T-helper 17 cell (primary cell): ENCODE results near the gene XRCC2. TPM values are rescaled to one million over a fixed set of nuclear protein-coding genes. Genes with fewer than 3 reads are reported as not detected.

Experiments used
- ATAC-seq: fragments of 150-1000 bp; cut with Tn5 transposase; 2 replicates; pipeline ENCODE4 v1.10.0; 2021; ENCODE audit warnings: mild to moderate bottlenecking, moderate library complexity
- DNase-seq, 3 donors: peaks; one replicate each; pipeline versions ENCODE4 v3.0.0 to v3.0.0-alpha.2; 2020 to 2021
- H3K9me3 ChIP-seq: one replicate; pipeline ENCODE4 v1.7.0; 2013; ENCODE audit warnings: low read length, mild to moderate bottlenecking; ENCODE audit not compliant: control insufficient read depth, poor library complexity, severe bottlenecking
- H3K27ac Mint-ChIP-seq: one replicate; pipeline ENCODE4 v1.8.0; 2022; ENCODE audit warnings: mild to moderate bottlenecking, moderate library complexity, mixed read lengths
- H3K27me3 Mint-ChIP-seq: one replicate; pipeline ENCODE4 v1.8.0; 2022; ENCODE audit warnings: mixed read lengths
- H3K36me3 Mint-ChIP-seq: one replicate; pipeline ENCODE4 v1.8.0; 2022; ENCODE audit warnings: low read depth, mixed read lengths
- H3K4me1 Mint-ChIP-seq: one replicate; pipeline ENCODE4 v1.8.0; 2022; ENCODE audit warnings: mild to moderate bottlenecking, mixed read lengths
- H3K4me3 Mint-ChIP-seq: one replicate; pipeline ENCODE4 v1.8.0; 2022; ENCODE audit warnings: mild to moderate bottlenecking, moderate library complexity, mixed read lengths
- total RNA-seq, 4 donors: library from RNA in 2 of 4; stranded (reverse) in 2 of 4; gene quantifications; one replicate each; pipeline ENCODE4 v1.2.3 and lab custom pipeline; 2022 to 2026

The XRCC2 gene
- total RNA-seq, 2 donors from 2014 or later, result 0.25 to 0.50 TPM

DNA sequence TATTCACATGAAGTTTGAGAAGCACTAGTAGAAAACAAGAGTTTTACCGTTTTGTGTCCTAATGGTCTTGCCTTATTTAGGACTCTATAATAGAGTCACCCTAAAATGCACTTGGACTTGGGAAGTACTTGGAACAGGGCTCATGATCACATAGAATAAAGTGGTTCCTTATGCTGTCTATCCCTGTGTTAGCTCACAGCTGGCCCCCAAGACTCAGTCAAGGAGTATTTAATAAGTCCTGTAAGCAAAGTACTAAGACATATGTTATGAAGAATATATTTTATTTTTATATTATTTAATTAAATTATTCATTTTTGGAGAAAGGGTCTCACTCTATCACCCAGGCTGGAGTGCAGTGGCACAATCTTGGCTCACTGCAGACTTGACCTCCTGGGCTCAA, 54.5 kb downstream of the XRCC2 start:
- no peak for DNase-seq
- Mint-ChIP-seq H3K27me3 (peaks cover 5% of the 10 kb centered on the region), H3K36me3 (no peaks in the 10 kb centered on the region), H3K27ac (no peak overlapping the region), H3K4me3 (no peak overlapping the region), H3K4me1 (no peaks in the 10 kb centered on the region)
- H3K9me3 ChIP-seq, result no peaks in the 10 kb centered on the region
- ATAC-seq, result no peak

DNA sequence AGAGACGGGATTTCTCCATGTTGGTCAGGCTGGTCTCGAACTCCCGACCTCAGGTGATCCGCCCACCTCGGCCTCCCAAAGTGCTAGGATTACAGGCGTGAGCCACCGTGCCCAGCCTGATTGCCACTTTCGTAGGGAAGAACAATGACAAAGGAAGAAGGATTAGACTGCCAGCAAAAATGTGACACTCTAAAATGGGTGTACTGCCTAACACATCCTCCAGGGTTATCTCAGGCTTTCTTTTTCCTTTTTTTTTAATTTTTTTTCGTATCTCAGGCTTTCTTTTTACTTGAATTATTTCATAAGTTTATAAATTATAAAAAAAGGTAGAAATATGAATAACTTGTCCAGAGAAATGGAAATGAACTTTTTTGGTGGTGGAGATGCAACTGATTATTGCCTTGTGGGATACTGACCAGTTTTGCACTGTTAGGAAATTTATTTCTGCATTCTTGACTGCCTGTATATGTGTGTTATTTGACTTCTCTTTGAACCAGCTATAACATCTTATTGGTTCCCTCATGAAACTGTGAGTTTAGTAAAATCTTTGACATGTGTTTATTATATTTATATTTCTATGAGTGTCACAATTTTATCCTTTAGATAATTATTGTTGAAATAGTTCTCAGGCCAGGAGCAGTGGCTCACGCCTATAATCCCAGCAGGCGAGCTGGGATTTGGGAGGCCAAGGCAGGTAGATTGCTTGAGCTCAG, 56.8 kb downstream of the XRCC2 start:
- no peaks in the 10 kb centered on the region for H3K4me1 Mint-ChIP-seq
- H3K4me3 Mint-ChIP-seq, result no peak overlapping the region

DNA sequence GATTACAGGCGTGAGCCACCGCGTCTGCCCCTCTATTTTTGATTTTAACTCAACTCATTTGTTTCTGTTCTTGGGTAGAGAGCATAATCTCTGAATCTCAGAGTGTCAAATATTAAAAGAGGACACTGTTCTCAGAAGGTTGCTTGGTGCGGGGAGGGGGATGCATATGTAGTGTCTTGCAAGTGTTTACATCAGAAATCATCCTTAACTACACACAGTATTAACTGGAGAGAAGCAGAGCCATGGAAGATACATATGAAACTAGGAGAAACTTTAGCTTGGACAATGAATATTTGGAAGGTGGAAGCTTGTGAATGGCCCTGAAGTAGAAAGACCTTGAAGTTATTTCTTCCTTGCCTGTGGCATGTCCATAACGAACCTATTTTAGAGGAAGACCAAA, 57.5 kb downstream of the XRCC2 start:
- no peak overlapping the region for H3K27ac Mint-ChIP-seq
- no peaks in the 10 kb centered on the region for H3K4me1 Mint-ChIP-seq
- ATAC-seq, result no peak
- no peaks in the 10 kb centered on the region for H3K36me3 Mint-ChIP-seq
- H3K27me3 Mint-ChIP-seq, result no peaks in the 10 kb centered on the region
- no peaks in the 10 kb centered on the region for H3K9me3 ChIP-seq
- H3K4me3 Mint-ChIP-seq, result no peak overlapping the region
- no peak for DNase-seq

More for the DNA sequence above, 56.8 kb downstream of the XRCC2 start:
- Mint-ChIP-seq H3K27me3 (peaks cover 2% of the 10 kb centered on the region), H3K27ac (no peak overlapping the region), H3K36me3 (no peaks in the 10 kb centered on the region)
- no peak for ATAC-seq
- H3K9me3 ChIP-seq, result no peaks in the 10 kb centered on the region
- no peak for DNase-seq

DNA sequence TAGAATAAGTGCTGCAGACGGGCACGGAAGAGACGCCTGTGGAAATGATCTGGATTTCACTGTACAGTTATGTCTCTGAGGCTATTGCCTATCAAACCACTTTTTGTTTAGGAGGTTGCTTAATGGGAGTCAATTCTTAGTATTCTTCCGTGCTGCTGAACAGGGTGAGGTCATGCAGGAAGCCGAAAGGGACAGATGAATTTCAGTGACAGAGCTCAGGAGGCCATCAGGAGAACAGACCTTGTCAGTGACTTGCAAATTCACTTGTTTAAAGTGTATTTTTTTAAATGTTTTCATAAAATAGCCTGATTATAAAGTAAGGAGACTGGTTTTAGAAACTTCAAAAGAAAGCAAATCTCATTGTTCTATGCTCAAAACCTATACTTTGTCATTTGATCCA, 58.9 kb downstream of the XRCC2 start:
- H3K36me3 Mint-ChIP-seq, result no peaks in the 10 kb centered on the region
- H3K27ac Mint-ChIP-seq, result no peak overlapping the region
- H3K4me1 Mint-ChIP-seq, result no peaks in the 10 kb centered on the region
- H3K4me3 Mint-ChIP-seq, result no peak overlapping the region
- no peak for ATAC-seq
- H3K9me3 ChIP-seq, result no peaks in the 10 kb centered on the region
- H3K27me3 Mint-ChIP-seq, result no peaks in the 10 kb centered on the region
- DNase-seq, result no peak

DNA sequence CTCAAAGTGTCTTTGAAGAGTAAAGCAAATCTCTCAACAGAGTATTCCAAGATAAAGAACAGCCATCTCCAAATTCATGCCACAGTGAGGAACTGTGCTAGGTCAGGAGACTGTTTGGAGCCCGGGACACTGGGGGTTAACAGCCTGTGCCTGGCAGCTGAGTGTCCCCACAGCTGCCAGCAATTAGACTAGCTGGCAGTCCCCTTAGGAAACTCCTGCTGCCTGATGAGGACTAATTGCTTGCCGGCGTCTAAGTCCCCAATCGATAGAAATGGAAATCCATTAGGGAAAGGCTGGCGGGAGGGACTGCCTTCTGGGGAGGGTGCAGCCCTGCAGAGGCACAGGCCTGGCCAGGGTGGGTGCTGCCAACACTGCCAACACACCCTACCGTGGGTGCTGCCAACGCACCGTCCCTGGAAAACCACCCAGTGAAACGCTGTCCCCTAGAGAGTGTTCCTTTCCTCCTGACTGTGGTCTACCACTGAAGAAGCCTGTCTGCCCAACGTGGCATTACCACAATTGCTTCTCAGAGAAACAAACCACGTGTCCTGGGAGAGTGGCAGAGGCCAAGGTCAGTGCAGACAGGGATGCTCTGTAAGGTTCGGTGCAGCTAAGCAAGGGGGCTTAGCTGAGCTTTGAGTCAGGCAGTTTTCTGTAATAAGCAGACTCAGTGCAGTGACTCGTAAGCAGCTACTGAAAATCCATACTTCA, 60.8 kb downstream of the XRCC2 start:
- DNase-seq (no peak), ATAC-seq (no peak)
- H3K27ac Mint-ChIP-seq, result no peak overlapping the region
- no peak overlapping the region for H3K4me3 Mint-ChIP-seq
- H3K4me1 Mint-ChIP-seq, result no peaks in the 10 kb centered on the region
- H3K27me3 Mint-ChIP-seq, result no peaks in the 10 kb centered on the region
- H3K36me3 Mint-ChIP-seq, result no peaks in the 10 kb centered on the region
- no peaks in the 10 kb centered on the region for H3K9me3 ChIP-seq

DNA sequence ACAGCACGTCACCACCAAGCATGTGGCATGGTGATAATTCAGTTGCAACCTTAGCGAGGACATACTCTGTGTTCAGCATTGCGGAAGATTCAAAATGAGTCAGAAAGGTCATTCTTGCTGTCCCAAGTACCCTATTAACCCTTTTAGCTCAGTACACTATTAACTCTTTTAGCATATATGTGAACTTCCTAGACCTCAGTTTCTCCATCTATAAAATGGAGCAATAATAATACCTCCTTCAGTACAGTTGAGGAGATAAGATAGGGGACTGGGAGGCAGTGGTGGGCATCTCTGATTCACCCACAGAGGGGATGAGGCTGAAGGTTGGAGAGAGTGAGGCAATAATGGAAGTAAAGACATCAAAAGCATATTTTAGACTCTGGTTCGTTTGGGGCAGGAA, 67.3 kb downstream of the XRCC2 start:
- no peak overlapping the region for H3K27ac Mint-ChIP-seq

DNA sequence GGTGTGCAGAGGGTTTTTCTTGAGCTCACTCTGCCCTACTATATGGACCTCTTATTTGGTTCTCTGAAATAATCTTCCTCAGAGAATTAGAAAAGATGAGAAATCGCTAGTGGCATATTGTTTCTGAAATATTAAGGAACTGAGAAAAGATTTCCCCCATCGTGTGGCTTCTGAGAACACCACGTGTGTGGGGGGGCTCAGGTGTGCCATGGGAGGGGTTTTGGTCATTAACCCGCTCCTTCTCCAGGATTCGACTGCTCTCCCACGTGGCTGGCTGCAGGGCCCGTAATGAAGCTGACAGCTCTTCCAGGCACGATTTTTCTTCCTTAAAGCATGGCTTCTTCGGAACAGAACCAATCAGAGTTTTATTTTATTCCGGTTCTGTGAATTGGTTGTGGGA, 67.7 kb downstream of the XRCC2 start:
- Mint-ChIP-seq H3K27me3 (peaks cover 6% of the 10 kb centered on the region), H3K4me3 (no peak overlapping the region), H3K4me1 (no peaks in the 10 kb centered on the region), H3K36me3 (no peaks in the 10 kb centered on the region), H3K27ac (no peak overlapping the region)
- no peak for ATAC-seq
- H3K9me3 ChIP-seq, result no peaks in the 10 kb centered on the region
- no peak for DNase-seq

More for the DNA sequence above, 67.3 kb downstream of the XRCC2 start:
- no peak for ATAC-seq
- Mint-ChIP-seq H3K36me3 (no peaks in the 10 kb centered on the region), H3K4me1 (no peaks in the 10 kb centered on the region), H3K4me3 (no peak overlapping the region), H3K27me3 (peaks cover 6% of the 10 kb centered on the region)
- no peak for DNase-seq
- H3K9me3 ChIP-seq, result no peaks in the 10 kb centered on the region

DNA sequence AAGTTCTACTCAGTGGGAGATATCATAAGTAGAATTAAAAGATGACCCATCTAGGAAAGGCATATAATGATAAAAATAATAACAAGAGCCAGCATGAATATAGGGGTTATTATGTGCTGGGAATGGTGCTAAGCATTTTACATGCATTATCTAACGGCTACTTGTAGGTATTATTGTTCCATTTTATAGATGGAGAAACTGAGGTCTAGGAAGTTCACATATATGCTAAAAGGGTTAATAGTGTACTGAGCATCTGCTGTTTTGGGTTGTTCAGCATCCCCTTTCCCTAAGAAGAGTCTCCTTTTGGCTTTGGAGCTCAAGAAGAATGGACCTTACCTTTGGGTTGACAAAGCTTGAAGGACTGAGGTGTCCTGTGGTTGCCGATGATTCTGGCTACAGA, 68.9 kb downstream of the XRCC2 start:
- Mint-ChIP-seq H3K27me3 (peaks cover 6% of the 10 kb centered on the region), H3K27ac (no peak overlapping the region), H3K4me1 (no peaks in the 10 kb centered on the region), H3K36me3 (no peaks in the 10 kb centered on the region), H3K4me3 (no peak overlapping the region)
- ATAC-seq (no peak), DNase-seq (no peak)
- H3K9me3 ChIP-seq, result no peaks in the 10 kb centered on the region

DNA sequence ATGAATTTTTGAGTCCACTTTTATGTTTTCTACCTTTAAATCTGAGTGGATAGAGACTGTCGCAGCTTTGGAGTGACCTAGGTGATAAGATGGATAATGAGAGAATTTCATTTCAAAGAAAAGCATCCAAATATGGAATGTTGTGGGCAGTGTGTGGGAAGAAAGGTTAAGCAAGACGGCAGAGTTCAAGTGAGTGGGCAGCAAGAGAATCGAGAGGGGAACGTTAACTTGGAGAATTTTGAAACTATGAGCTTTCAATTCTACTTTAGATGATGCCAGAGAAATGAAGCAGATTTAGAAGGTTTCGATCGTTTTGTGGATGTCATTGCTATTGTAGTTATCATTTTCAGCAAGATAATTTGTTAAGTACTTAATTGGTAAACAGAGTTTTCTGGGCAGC, 73.0 kb downstream of the XRCC2 start:
- H3K27ac Mint-ChIP-seq, result no peak overlapping the region
- peaks cover 3% of the 10 kb centered on the region for H3K4me1 Mint-ChIP-seq
- DNase-seq, result no peak
- no peaks in the 10 kb centered on the region for H3K36me3 Mint-ChIP-seq
- H3K9me3 ChIP-seq, result no peaks in the 10 kb centered on the region
- peaks cover 10% of the 10 kb centered on the region for H3K27me3 Mint-ChIP-seq
- ATAC-seq, result no peak
- no peak overlapping the region for H3K4me3 Mint-ChIP-seq

DNA sequence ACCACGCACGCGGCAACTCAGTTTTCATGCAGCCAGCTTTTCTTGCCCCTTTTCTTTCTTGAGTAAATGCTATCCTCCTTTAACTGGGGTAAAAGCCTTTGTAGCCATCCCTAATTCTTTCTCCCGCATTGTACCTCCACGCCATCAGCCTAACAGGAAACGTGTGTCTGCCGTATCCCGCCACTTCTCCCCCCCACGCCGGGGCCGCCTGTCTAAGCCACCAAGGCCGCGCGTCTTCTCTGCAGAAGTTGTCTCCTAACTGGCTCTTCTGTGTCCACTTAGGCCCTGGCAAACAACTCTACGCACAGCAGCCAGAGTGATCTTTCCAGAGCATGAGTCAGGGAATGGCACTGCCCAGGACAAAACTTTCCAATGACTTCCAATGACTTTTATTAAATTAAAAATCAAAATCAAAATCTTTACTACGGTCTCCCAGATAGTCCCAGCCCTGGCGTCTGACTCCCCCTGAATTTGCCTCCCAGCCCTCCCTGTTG, 74.6 kb downstream of the XRCC2 start:
- no peaks in the 10 kb centered on the region for H3K9me3 ChIP-seq
- no peak overlapping the region for H3K4me3 Mint-ChIP-seq
- peaks cover 3% of the 10 kb centered on the region for H3K4me1 Mint-ChIP-seq
- no peak overlapping the region for H3K27ac Mint-ChIP-seq
- H3K36me3 Mint-ChIP-seq, result no peaks in the 10 kb centered on the region
- ATAC-seq, result no peak
- peaks cover 15% of the 10 kb centered on the region for H3K27me3 Mint-ChIP-seq
- no peak for DNase-seq

DNA sequence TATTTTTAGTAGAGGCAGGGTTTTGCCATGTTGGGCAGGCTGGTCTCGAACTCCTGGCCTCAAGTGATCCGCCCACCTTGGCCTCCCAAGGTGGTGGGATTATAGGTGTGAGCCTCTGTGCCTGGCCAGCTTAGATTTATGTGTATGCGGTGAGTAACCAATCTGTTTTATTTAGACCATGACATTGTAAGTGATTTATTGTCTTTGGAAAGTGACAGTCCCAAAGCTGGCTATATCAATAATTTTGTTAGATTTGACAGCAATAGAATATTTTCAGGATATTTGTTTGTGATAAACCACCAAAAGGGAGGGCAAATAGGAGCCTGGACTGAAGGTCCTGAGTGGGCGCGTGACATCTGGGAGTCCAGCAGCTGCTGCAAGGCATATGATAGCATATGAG, 75.7 kb downstream of the XRCC2 start:
- Mint-ChIP-seq H3K4me1 (peaks cover 3% of the 10 kb centered on the region), H3K27ac (no peak overlapping the region), H3K4me3 (no peak overlapping the region), H3K36me3 (no peaks in the 10 kb centered on the region), H3K27me3 (peaks cover 15% of the 10 kb centered on the region)
- ATAC-seq, result no peak
- H3K9me3 ChIP-seq, result no peaks in the 10 kb centered on the region
- DNase-seq, result no peak

DNA sequence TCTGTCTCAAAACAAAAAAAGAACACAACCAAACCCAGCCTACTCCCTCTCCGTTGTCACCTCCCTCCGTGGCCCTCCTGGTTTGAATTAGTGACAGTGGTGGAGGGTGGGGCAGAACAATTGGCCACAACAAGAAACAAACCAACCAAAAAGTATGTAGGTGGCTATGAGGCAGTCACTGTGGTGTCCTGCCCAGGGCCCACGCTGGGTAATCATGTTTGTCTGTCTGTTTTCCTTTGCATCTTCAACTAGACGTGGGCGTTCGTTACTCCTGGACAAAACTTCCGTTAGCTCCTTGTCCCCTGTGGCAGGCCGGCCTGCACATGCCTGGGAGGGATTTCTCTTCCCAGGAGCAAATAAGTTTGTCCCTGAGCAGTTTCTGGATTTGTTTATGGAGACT, 78.4 kb downstream of the XRCC2 start:
- DNase-seq (no peak), ATAC-seq (no peak)
- Mint-ChIP-seq H3K4me3 (no peak overlapping the region), H3K36me3 (no peaks in the 10 kb centered on the region), H3K27ac (no peak overlapping the region), H3K27me3 (peaks cover 15% of the 10 kb centered on the region), H3K4me1 (peaks cover 3% of the 10 kb centered on the region)
- no peaks in the 10 kb centered on the region for H3K9me3 ChIP-seq

DNA sequence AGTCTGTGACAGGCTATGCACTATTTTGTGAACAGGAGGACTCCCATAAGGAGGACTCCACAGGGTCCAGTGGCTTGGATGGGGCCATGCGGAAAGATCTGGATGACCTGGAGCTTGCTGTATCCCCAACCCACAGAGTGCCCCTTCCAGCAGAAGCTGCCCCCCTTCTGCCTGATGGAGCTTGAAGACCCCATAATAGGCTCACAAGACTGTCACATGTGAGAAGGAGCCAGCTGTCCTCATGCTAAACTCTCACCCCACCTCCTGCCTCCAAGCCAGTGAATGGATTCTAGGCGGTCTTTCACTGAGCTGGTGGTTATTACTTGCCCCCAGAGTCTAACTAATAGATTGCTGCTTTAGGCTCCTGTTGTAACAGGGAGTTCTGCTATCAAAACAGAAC, 79.1 kb downstream of the XRCC2 start:
- H3K27ac Mint-ChIP-seq, result no peak overlapping the region
- no peaks in the 10 kb centered on the region for H3K9me3 ChIP-seq
- no peak overlapping the region for H3K4me3 Mint-ChIP-seq
- H3K4me1 Mint-ChIP-seq, result peaks cover 3% of the 10 kb centered on the region
- no peaks in the 10 kb centered on the region for H3K36me3 Mint-ChIP-seq
- peaks cover 15% of the 10 kb centered on the region for H3K27me3 Mint-ChIP-seq
- no peak for DNase-seq
- no peak for ATAC-seq
